Stimulated activated CD4-positive, alpha-beta T cell treated with anti-CD3 and anti-CD28 coated beads, Interleukin-1b, Interleukin-23, amount 100 ng/mL, for 4 hours (primary cell): ENCODE data around the gene SNTG2.

Source experiments
- DNase-seq, 2 donors: peaks; one replicate each; pipeline ENCODE4 v3.0.0-alpha.2; 2020; ENCODE audit warnings: low read depth in 2 of 2

SNTG2 gene

DNA sequence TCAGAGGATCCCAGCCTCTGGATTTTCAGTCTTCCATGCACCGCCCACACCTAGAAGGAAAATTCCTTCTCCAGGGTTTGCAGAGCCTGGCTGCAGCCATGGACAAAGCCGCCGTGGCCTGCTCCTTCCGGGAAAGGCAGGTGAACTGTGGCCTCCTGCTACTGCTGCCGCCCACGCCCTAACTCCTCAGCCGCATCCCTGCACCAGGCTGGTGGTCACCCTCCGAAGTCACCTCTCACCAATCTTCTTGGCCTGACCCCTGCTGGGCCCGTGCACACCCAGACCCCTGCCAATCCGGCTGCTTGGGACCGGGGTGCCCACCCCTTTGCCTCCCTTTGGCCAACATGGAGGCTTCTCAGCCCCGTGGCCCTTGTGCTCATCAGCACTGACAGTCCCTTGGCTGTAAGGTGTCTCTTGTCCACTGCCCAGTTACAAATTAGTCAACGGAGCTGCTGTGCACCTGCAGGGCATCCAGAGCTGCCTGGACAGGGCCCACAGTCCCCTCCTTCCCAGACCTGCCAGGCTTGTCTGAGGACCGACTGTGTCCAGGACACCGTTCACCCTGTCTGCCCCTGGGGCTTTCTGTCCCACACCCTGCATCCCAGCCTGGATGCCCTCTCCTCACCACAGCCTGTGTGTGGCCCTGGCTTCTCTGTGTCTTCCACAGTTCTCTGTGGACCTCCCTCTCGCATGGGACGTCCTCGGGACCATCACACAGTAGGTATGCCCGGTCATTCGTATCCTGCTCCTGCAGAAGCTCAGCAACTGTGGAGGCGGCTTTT, 332.6 kb downstream of the SNTG2 start:
- DNase-seq, result no peak

GRCh38 chr2:1283871-1284270, 333.2 kb downstream of the SNTG2 start:
- DNase-seq, result no peak

- no peak for DNase-seq
These were observed 336.3 kb downstream of the SNTG2 start for GRCh38 chr2:1286929-1287328.

DNA sequence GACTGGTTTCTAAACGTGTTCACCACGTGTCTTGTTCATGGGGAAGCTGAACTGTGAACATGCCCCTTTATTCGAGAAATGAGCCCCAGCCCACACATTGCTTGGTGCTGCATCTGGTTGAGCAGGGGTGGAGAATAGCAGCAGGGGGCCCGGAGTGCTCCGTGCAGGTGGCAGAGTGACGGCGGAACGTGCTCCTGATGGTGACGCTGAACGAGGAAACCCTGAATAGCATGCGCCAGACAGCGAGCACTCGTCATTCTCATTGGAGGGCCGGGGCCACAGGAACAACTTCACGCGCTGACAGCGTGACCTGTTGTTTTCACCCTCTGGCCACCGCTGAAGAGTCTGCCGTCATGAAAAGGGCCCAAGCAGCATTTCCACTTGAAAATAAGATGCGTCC, 336.8 kb downstream of the SNTG2 start:
- DNase-seq, result no peak

- DNase-seq, result no peak
These were observed 344.3 kb downstream of the SNTG2 start for GRCh38 chr2:1294900-1295299.

- no peak for DNase-seq
These were observed 345.1 kb downstream of the SNTG2 start for GRCh38 chr2:1295740-1296139.

DNA sequence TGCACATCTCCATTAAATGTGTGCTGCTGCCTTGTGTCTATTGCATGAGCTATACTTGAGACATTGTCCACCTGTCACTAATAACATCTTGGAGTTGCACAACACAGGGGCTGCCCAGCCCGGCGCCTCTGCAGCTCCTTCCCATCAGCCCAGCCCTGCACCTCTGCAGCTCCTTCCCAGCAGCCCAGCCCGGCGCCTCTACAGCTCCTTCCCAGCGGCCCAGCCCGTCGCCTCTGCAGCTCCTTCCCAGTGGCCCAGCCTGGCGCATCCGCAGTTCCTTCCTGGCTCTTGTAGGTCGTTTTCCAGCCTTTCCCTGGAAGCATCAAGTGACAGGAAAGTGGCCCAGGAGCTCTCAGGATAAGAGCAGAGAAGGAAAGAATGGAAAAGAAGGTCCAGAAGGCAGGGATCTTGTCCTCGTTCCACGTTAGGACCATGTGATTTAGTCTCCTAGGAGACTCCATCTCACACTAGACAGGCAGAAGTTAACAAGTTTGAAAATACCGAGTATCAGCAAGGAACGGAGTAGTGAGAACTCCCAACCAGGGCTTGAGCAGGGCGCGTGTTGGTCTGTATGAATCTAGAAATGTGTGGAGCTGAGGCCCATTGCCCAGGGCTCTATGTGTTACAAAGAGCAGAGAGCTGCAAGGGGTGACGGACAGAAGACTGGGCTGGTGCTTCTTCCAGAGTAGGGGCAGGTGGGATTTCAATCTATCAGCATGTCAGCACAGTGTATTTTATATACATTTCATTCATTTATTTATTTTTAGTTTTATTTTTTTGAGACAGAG, 346.9 kb downstream of the SNTG2 start:
- no peak for DNase-seq

GRCh38 chr2:1299043-1299442, 348.4 kb downstream of the SNTG2 start:
- no peak for DNase-seq

- no peak for DNase-seq
These were observed 349.6 kb downstream of the SNTG2 start for GRCh38 chr2:1300284-1300683.

DNA sequence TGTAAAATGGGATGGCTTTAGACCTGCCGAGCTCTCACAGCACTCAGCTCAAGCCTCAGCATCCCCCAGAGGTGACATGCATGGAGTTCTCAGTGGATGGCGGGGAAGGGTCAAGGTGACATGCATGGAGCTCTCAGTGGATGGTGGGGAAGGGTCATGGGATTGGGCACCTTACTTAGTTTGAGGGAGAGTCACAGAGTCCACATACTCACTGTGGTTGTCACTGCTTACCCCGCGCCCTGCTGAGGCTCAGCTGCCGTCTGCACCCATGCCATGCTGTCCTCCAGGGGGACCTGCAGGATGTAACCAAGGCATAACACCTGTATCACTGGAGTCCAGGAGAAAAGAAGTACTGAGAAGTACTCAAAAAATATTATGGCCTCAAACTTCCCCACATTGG, 350.4 kb downstream of the SNTG2 start:
- no peak for DNase-seq

GRCh38 chr2:1305342-1306013, 354.8 kb downstream of the SNTG2 start:
- DNase-seq, result no peak

DNA sequence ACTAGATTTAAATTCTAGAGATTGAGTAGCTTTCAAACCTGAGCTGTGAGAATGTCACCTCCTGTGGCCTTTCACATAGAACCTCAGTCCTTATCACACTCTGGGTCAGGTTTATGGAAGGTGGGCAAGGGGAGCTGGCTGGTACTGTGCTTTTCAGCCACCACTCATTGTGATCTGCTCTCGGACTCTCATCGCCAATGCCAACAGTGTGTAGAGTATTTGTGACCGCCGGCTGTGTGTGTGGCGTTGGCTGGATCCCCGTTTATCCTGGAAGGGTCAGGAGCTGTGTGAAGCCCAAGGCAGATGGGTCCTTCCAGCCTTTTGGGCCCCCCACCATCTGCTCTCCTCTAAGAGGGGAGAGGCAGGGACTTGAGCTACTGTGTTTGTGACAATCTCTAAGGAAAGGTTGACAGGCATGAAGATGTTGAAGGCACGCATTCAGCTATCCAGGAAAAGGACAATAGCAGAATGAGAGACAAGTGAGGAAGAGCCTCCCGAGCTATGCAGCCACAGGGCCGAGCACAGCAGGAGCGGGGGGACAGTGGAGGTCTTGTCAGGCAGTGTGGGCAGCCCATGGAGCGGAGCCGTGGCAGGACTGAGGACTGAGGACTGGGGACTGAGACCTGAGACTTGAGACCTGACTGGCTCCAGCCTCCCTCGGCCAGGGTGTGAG, 355.5 kb downstream of the SNTG2 start:
- DNase-seq, result no peak

- DNase-seq, result no peak
These were observed 356.3 kb downstream of the SNTG2 start for GRCh38 chr2:1306687-1307516.

DNA sequence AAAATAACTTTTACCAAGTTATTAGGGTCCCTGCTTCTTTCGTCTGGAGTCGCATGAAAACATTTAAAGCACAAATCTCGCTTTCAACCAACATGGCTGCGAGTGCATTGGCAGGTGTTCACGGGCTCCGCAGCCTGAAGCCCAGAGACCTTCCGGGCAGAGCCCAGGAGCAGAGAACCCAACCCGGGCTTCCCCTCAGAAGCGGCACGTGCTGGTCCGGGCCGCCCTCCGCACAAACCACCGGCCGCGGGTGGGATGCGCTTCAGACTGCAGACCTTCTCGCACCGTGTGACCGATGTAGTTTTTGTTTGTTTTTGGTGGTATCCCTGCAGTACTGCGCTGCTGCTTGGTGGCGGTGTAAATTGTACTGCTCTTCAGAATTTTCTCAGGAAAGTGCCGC, 357.0 kb downstream of the SNTG2 start:
- DNase-seq, result no peak

- no peak for DNase-seq
These were observed 358.0 kb downstream of the SNTG2 start for GRCh38 chr2:1308678-1309077.

DNA sequence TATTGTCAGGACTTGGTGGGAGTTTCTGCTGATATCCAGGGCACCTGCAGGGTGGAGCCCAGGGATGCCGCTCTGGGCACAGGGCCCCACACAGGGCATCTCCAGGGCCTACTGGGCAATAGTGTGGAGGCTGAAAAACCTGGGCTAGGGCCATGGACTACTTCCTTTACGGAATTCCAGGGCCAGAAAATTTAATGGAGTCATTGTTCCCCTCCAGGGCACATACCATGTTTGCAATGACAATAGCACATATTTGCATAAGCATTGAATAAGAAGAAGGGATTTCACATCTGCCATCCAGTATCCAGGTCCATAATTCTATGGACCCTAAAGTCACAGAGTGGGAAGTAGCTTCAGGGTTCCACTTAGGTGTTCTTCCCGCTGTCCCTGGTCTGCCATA, 358.9 kb downstream of the SNTG2 start:
- no peak for DNase-seq

DNA sequence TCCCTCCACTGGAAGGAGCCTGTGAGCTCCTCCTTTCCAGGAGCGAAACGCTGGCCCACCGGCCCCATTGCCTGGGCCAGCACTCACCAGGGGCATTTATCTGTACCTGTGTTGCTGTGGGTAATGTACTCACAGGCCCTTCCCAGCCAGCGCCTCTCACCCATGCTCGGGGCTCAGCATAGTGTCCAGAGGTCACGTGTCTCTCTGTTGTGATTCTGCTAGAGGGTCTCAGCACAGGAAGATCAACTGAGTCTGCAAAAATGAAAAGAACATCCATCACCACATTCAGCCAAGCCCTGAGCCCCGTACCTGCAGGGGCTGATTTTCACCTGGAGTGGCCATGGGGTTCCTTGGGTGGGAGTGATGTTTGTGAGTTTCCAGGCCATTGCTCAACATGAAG, 359.6 kb downstream of the SNTG2 start:
- DNase-seq, result no peak

GRCh38 chr2:1310866-1311265, 360.2 kb downstream of the SNTG2 start:
- no peak for DNase-seq

- DNase-seq, result no peak
These were observed 362.7 kb downstream of the SNTG2 start for GRCh38 chr2:1313240-1313924.

- DNase-seq, result no peak
These were observed 363.6 kb downstream of the SNTG2 start for GRCh38 chr2:1314254-1314653.
